HG03064 (cell line): ENCODE results near the gene ACYP1.
"Not testable (repeated sequence)": the region's sequence is repeated elsewhere in the genome, so short reads cannot be mapped to it uniquely, and the experiment has no call there.

Experiments
- ATAC-seq: cut with Tn5 transposase; IDR thresholded peaks from one replicate; pipeline ENCODE4 v1.9.1; 2021; ENCODE audit warnings: low read depth; ENCODE audit not compliant: unreplicated experiment

Gene ACYP1

GRCh38 chr14:75069121-75069810 lies 5.4 kb upstream of the ACYP1 start, which contains the start of gene ZC2HC1C:
Gene ZC2HC1C (plus strand): TSS chr14:75069641. CDS start chr14:75070574, 933 bp downstream.
- no peak for ATAC-seq

GRCh38 chr14:75068294-75069120 lies 4.7 kb upstream of the ACYP1 start:
- ATAC-seq = no peak

GRCh38 chr14:75067765-75068164 lies 3.9 kb upstream of the ACYP1 start:
- ATAC-seq = not testable (repeated sequence)

GRCh38 chr14:75067212-75067611 lies 3.4 kb upstream of the ACYP1 start:
- ATAC-seq = no peak

GRCh38 chr14:75066691-75067090 lies 2.9 kb upstream of the ACYP1 start:
- no peak for ATAC-seq

GRCh38 chr14:75064205-75064567 lies 362 bp upstream of the ACYP1 start:
- ATAC-seq = peak; percentile 11

GRCh38 chr14:75063013-75063412 lies 811 bp downstream of the ACYP1 start:
- no peak for ATAC-seq

GRCh38 chr14:75060420-75060819 lies 3.4 kb downstream of the ACYP1 start:
- no peak for ATAC-seq

GRCh38 chr14:75059642-75060041 lies 4.2 kb downstream of the ACYP1 start:
- ATAC-seq = no peak

GRCh38 chr14:75054421-75054820 lies 9.4 kb downstream of the ACYP1 start:
- no peak for ATAC-seq

- no peak for ATAC-seq
Observed at GRCh38 chr14:75053396-75054291, 10.2 kb downstream of the ACYP1 start.

- ATAC-seq = no peak
Observed at GRCh38 chr14:75051556-75051899, 12.3 kb downstream of the ACYP1 start.

GRCh38 chr14:75050852-75051555 lies 12.8 kb downstream of the ACYP1 start, which contains the start of gene MLH3:
Gene MLH3 (minus strand): TSS chr14:75051467. CDS start chr14:75049655, 1,812 bp downstream.
- peak; percentile 64 for ATAC-seq

- ATAC-seq = no peak
Observed at GRCh38 chr14:75049731-75050201, 14.1 kb downstream of the ACYP1 start.

- ATAC-seq = no peak
Observed at GRCh38 chr14:75049136-75049535, 14.7 kb downstream of the ACYP1 start.

GRCh38 chr14:75048101-75048500 lies 15.7 kb downstream of the ACYP1 start:
- ATAC-seq = no peak

- no peak for ATAC-seq
Observed at GRCh38 chr14:75047506-75047905, 16.3 kb downstream of the ACYP1 start.

- ATAC-seq = no peak
Observed at GRCh38 chr14:75046899-75047298, 16.9 kb downstream of the ACYP1 start.

GRCh38 chr14:75046275-75046674 lies 17.5 kb downstream of the ACYP1 start:
- no peak for ATAC-seq

GRCh38 chr14:75044752-75045151 lies 19.1 kb downstream of the ACYP1 start:
- ATAC-seq = no peak
